Measurements from ENCODE around the gene ANKRD17.

- TF ChIP-seq CTCF (IDR thresholded peaks at IDR 0.05): no peak
- no peak for TF ChIP-seq POLR2A (IDR thresholded peaks at IDR 0.05)
- TF ChIP-seq POLR2AphosphoS5 (IDR thresholded peaks at IDR 0.05): no peak
- TF ChIP-seq EP300 (IDR thresholded peaks at IDR 0.05; ENCODE audit: low read depth): no peak
These were observed 36.9 kb downstream of the ANKRD17 start for GRCh38 chr4:73221734-73222133.

Measured in transverse colon (tissue), 4 donors.